ENCODE measurements around the gene NPLOC4.

The NPLOC4 gene

DNA sequence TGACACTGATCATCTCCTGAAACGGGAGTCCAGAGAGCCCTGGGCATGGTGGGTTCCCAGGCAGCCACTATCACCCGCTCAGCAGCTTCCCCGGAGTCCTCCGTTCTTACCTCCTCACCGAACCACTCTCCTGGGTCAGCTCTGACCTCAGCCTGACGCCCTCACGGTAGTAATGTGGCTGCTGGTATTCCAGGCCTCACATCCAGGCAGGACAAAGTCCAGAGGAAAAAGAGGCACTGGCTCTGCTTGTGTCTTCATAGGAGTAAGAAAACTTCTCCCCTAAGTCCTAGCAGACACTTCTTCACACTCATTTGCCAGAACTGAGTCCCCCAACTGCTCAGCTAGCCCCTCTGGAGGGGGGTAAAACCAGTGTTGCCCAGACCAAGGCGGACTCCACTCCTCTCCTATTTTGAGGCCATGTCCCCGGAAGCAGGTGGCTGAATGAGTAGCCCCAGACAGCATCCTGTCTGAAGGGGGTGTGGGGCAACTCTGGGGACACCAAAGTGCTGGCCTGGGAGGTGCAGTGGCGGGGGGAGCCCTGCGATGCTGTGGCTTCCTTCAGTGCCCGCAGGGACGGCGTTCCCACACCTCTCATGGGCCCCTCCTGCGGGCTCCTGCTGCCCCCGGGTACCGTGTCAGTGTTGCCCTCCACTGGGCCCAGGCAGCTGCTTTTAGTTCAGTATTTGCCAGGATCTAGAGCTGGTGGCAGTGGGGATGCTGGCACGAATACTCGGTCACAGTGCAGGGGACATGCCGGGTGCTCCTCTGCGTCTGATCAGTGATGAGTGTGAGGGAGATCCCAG is 103.4 kb downstream of the NPLOC4 start:
- Histone ChIP-seq H3K4me3 (ENCODE audit: low read depth, low read length) (no peak overlapping the region), H3K4me1 (ENCODE audit: control insufficient read depth, insufficient read depth, low read length) (no peaks in the 10 kb centered on the region), H3K9me3 (ENCODE audit: control insufficient read depth, insufficient read depth, low read depth, low read length) (no peaks in the 10 kb centered on the region), H3K27ac (ENCODE audit: extremely low read depth, low read depth, low read length) (no peak overlapping the region), H3K36me3 (ENCODE audit: control insufficient read depth in 2 of 2, insufficient read depth in 1 of 2, low read length in 2 of 2) (peaks cover 0 to 6% of the 10 kb centered on the region in 2 experiments; a peak in 1 of 3 replicates)
- ChIA-PET POLR2A (interaction anchor here (0.5 to 1.4 kb wide), 7 partner anchors 11 to 382 kb away, joined by 3 to 10 read pairs (median 5); partner anchors contain the start of gene ACTG1), CTCF (no interaction called here)
- TF ChIP-seq ZBTB20 (tag by site-specific recombination; IDR thresholded peaks at IDR 0.05), result peak; percentile 30; the same call in 1 of the 2 replicates
- no peak for TF ChIP-seq ZNF791 (tag by site-specific recombination; IDR thresholded peaks at IDR 0.05)

DNA sequence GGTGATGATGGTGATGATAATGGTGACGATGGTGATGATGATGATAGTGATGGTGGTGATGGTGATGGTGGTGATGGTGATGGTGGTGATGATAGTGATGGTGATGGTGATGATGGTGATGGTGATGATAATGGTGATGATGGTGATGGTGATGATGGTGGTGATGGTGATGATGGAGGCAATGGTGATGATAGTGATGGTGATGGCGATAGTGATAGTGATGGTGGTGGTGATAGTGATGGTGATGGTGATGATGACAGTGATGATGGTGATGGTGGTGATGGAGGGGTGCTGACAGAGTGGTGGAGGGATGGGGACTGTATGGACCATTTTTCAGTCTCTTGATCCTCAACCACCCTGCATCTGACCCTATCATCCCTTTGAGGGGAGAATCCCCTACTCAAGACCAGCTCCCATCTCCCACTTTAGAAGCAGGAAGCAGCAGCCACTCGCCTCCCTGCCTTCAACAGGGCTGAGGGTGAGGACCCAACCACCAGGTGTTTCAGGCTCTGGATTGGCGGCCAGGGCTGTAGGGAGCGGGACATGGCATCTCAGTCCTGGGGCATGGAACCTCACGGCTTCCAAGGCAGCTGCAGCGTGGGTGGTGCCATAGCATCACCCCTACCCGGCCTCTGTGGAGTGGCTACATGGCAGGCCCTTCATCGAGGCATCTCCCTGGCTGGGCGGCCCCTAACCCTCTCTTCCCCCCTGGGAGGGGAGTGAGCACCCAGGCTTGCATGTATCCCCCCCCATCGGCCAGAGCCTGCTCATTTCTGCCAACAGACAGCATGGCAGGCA is 104.2 kb downstream of the NPLOC4 start:
- no peaks in the 10 kb centered on the region for H3K4me1 ChIP-seq (ENCODE audit: control insufficient read depth, insufficient read depth, low read length)
- no peak overlapping the region for H3K4me3 ChIP-seq (ENCODE audit: low read depth, low read length)
- CTCF ChIA-PET, result no interaction called here
- H3K9me3 ChIP-seq (ENCODE audit: control insufficient read depth, insufficient read depth, low read depth, low read length), result no peaks in the 10 kb centered on the region
- H3K36me3 ChIP-seq (ENCODE audit: control insufficient read depth in 2 of 2, insufficient read depth in 1 of 2, low read length in 2 of 2), result no peaks in the 10 kb centered on the region
- no peak overlapping the region for H3K27ac ChIP-seq (ENCODE audit: extremely low read depth, low read depth, low read length)
- POLR2A ChIA-PET, result interaction anchor here (0.5 to 0.6 kb wide), 2 partner anchors 78 to 383 kb away, joined by 3 to 4 read pairs; no protein-coding TSS in a partner anchor
- TF ChIP-seq ZNF544 (tag by site-specific recombination; IDR thresholded peaks at IDR 0.05) (0 out of 2 replicates have a peak, but pooled peaks have one; percentile 27), ZNF513 (tag by site-specific recombination; IDR thresholded peaks at IDR 0.05) (peak; percentile 93), ZNF341 (tag by site-specific recombination; IDR thresholded peaks at IDR 0.05; ENCODE audit: low read depth) (no peak), PRDM1 (tag by site-specific recombination; IDR thresholded peaks at IDR 0.05) (peak; percentile 12; the same call in 1 of the 2 replicates), ZNF114 (tag by site-specific recombination; IDR thresholded peaks at IDR 0.05) (no peak), ZNF350 (tag by site-specific recombination; IDR thresholded peaks at IDR 0.05) (no peak), ZNF704 (tag by site-specific recombination; IDR thresholded peaks at IDR 0.05) (no peak), ZNF768 (tag by site-specific recombination; IDR thresholded peaks at IDR 0.05) (no peak), ZNF792 (tag by site-specific recombination; IDR thresholded peaks at IDR 0.05) (no peak), YY2 (tag by site-specific recombination; IDR thresholded peaks at IDR 0.05) (peak; percentile 46; the same call in 1 of the 2 replicates), ZSCAN4 (tag by site-specific recombination; IDR thresholded peaks at IDR 0.05) (no peak), ZNF555 (tag by site-specific recombination; conservative IDR thresholded peaks at IDR 0.05) (no peak), ZNF311 (tag by site-specific recombination; IDR thresholded peaks at IDR 0.05; ENCODE audit: borderline replicate concordance) (no peak), ZNF146 (tag by site-specific recombination; IDR thresholded peaks at IDR 0.05) (0 out of 2 replicates have a peak, but pooled peaks have one; percentile 5), ZNF514 (tag by site-specific recombination; IDR thresholded peaks at IDR 0.05) (no peak), SCRT1 (tag by site-specific recombination; IDR thresholded peaks at IDR 0.05; ENCODE audit: borderline replicate concordance) (no peak), ZNF274 (IDR thresholded peaks at IDR 0.05; ENCODE audit: low read length) (no peak), ZNF274 (tag by site-specific recombination; IDR thresholded peaks at IDR 0.05; ENCODE audit: borderline replicate concordance) (no peak), ZNF169 (tag by site-specific recombination; IDR thresholded peaks at IDR 0.05) (no peak), ZBTB6 (tag by site-specific recombination; IDR thresholded peaks at IDR 0.05) (peak; percentile 30; the same call in 1 of the 2 replicates)
- TF ChIP-seq, protein P1, sequence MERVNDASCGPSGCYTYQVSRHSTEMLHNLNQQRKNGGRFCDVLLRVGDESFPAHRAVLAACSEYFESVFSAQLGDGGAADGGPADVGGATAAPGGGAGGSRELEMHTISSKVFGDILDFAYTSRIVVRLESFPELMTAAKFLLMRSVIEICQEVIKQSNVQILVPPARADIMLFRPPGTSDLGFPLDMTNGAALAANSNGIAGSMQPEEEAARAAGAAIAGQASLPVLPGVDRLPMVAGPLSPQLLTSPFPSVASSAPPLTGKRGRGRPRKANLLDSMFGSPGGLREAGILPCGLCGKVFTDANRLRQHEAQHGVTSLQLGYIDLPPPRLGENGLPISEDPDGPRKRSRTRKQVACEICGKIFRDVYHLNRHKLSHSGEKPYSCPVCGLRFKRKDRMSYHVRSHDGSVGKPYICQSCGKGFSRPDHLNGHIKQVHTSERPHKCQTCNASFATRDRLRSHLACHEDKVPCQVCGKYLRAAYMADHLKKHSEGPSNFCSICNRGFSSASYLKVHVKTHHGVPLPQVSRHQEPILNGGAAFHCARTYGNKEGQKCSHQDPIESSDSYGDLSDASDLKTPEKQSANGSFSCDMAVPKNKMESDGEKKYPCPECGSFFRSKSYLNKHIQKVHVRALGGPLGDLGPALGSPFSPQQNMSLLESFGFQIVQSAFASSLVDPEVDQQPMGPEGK (tag by site-specific recombination; IDR thresholded peaks at IDR 0.05), result no peak
- TF ChIP-seq, protein P2, sequence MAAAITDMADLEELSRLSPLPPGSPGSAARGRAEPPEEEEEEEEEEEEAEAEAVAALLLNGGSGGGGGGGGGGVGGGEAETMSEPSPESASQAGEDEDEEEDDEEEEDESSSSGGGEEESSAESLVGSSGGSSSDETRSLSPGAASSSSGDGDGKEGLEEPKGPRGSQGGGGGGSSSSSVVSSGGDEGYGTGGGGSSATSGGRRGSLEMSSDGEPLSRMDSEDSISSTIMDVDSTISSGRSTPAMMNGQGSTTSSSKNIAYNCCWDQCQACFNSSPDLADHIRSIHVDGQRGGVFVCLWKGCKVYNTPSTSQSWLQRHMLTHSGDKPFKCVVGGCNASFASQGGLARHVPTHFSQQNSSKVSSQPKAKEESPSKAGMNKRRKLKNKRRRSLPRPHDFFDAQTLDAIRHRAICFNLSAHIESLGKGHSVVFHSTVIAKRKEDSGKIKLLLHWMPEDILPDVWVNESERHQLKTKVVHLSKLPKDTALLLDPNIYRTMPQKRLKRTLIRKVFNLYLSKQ (tag by site-specific recombination; IDR thresholded peaks at IDR 0.05; ENCODE audit: borderline replicate concordance), result peak; percentile 76; the same call in 1 of the 2 replicates

Measured in HEK293 (cell line).